Keratinocyte (primary cell): Measurements from ENCODE around the gene ZNF337. TPM values are rescaled to one million over a fixed set of nuclear protein-coding genes. Genes with fewer than 3 reads are reported as not detected.

Experiments
- DNase-seq: peaks from one replicate; pipeline ENCODE4 v3.0.0-alpha.2; 2011; ENCODE audit warnings: low read depth, missing footprints, low spot score
- FAIRE-seq: peaks from 2 replicates; lab custom pipeline; 2011; peaks lifted over from hg19 to GRCh38; lab: Jason Lieb, UNC
- H2AFZ ChIP-seq: 2 replicates; pipeline ENCODE4 v1.6.0; 2012; ENCODE audit warnings: low read length, control low read depth, inconsistent platforms; ENCODE audit not compliant: control insufficient read depth
- H3K27ac ChIP-seq: 2 replicates; pipeline ENCODE4 v1.5.1; 2011; ENCODE audit warnings: low read length; ENCODE audit not compliant: control insufficient read depth, insufficient read depth
- H3K27me3 ChIP-seq: 3 replicates; pipeline ENCODE4 v1.6.0; 2011; ENCODE audit warnings: low read length; ENCODE audit not compliant: control insufficient read depth, insufficient read depth; ENCODE audit errors: extremely low read depth
- H3K36me3 ChIP-seq, 2 experiments: 2 replicates in 1 of 2; 3 replicates in 1 of 2; pipeline ENCODE4 v1.5.1; 2011; ENCODE audit warnings: low read length in 2 of 2, mild to moderate bottlenecking in 1 of 2; ENCODE audit not compliant: control insufficient read depth in 2 of 2, insufficient read depth in 2 of 2; ENCODE audit errors: extremely low read depth in 1 of 2
- H3K4me1 ChIP-seq: 3 replicates; pipeline ENCODE4 v1.5.1; 2011; ENCODE audit warnings: low read length; ENCODE audit not compliant: control insufficient read depth, insufficient read depth; ENCODE audit errors: extremely low read depth
- H3K4me2 ChIP-seq: 3 replicates; pipeline ENCODE4 v1.6.0; 2011; ENCODE audit warnings: low read depth, low read length; ENCODE audit not compliant: control insufficient read depth, insufficient read depth; ENCODE audit errors: extremely low read depth
- H3K4me3 ChIP-seq, 3 experiments: fragments of 200-600 bp in 1 of 3; sonication (generic) in 1 of 3; 2 replicates in 2 of 3; 3 replicates in 1 of 3; pipeline ENCODE4 v1.5.1; 2011 to 2016; ENCODE audit warnings: low read length in 3 of 3, mild to moderate bottlenecking in 3 of 3, control low read depth in 2 of 3, inconsistent platforms in 1 of 3, low read depth in 1 of 3, mixed read lengths in 1 of 3, mixed run types in 1 of 3, moderate library complexity in 1 of 3; ENCODE audit not compliant: control insufficient read depth in 2 of 3, insufficient read depth in 2 of 3; ENCODE audit errors: extremely low read depth in 1 of 3
- H3K79me2 ChIP-seq: 2 replicates; pipeline ENCODE4 v1.6.0; 2012; ENCODE audit warnings: low read length; ENCODE audit not compliant: control insufficient read depth, insufficient read depth
- H3K9ac ChIP-seq: 3 replicates; pipeline ENCODE4 v1.6.0; 2011; ENCODE audit warnings: low read length; ENCODE audit not compliant: control insufficient read depth, insufficient read depth; ENCODE audit errors: extremely low read depth
- H3K9me1 ChIP-seq: 3 replicates; pipeline ENCODE4 v1.6.0; 2011; ENCODE audit warnings: low read length; ENCODE audit not compliant: control insufficient read depth, insufficient read depth; ENCODE audit errors: extremely low read depth
- H3K9me3 ChIP-seq: 2 replicates; pipeline ENCODE4 v1.5.1; 2012; ENCODE audit warnings: low read depth, low read length; ENCODE audit not compliant: control insufficient read depth
- H4K20me1 ChIP-seq: 3 replicates; pipeline ENCODE4 v1.6.0; 2011; ENCODE audit warnings: low read length; ENCODE audit not compliant: control insufficient read depth, insufficient read depth; ENCODE audit errors: extremely low read depth
- CTCF ChIP-seq, 3 experiments: IDR thresholded peaks in 1 of 3; conservative IDR thresholded peaks in 1 of 3; optimal IDR thresholded peaks in 1 of 3; 2 replicates in 2 of 3; 3 replicates in 1 of 3; pipeline versions ENCODE3 to v1.5.1; 2011; ENCODE audit warnings: low read length in 3 of 3, mild to moderate bottlenecking in 3 of 3, moderate library complexity in 2 of 3, control low read depth in 1 of 3, inconsistent platforms in 1 of 3; ENCODE audit not compliant: insufficient read depth in 2 of 3; ENCODE audit errors: extremely low read depth in 1 of 3
- EZH2 ChIP-seq: IDR thresholded peaks from one replicate; pipeline ENCODE4 v1.6.1; 2012; ENCODE audit warnings: inconsistent platforms, mild to moderate bottlenecking, low read length, moderate library complexity
- dilution Hi-C: fragments of 300-500 bp; cut with MboI; formaldehyde crosslinking; loops from one replicate; pipeline ENCODE4 v1.7.0; 2020; ENCODE audit warnings: low sequenced_read_pairs; ENCODE audit not compliant: extremely low pct_ligation_motif_present
- polyA plus RNA-seq, 5 experiments: library from polyadenylated mRNA; depleted of rRNA in 3 of 5; stranded (reverse) in 3 of 5; stranded (forward) in 1 of 5; unstranded in 1 of 5; fragments of >200 nt; gene quantifications; 1 replicate in 1 of 5; 2 replicates in 3 of 5; 3 replicates in 1 of 5; pipeline versions ENCODE4 v1.2.1 to v1.2.3, GENCODE V29; 2011 to 2012; ENCODE audit warnings: missing spikeins in 2 of 5, low read depth in 1 of 5, low replicate concordance in 1 of 5

The ZNF337 gene
- polyA plus RNA-seq, 1 donor (not counting 4 experiments of a cell fraction or from before 2014, with no cell fraction given) = 15.9 TPM

GRCh38 chr20:25669826-25670422 lies 26.7 kb downstream of the ZNF337 start:
- Histone ChIP-seq H4K20me1 (peaks cover 2% of the 10 kb centered on the region), H3K4me2 (peak overlapping the region; percentile 43), H3K9me3 (no peaks in the 10 kb centered on the region), H3K36me3 (peaks cover 3 to 12% of the 10 kb centered on the region in 2 experiments), H3K9ac (peak overlapping the region; percentile 28), H3K9me1 (no peaks in the 10 kb centered on the region), H2AFZ (no peak overlapping the region), H3K4me3 (no peak overlapping the region), H3K27ac (peak overlapping the region; percentile 49), H3K79me2 (no peaks in the 10 kb centered on the region), H3K27me3 (no peaks in the 10 kb centered on the region), H3K4me1 (peaks cover 9% of the 10 kb centered on the region)
- dilution Hi-C loops = no loop called here
- peak; percentile 60 for DNase-seq
- TF ChIP-seq CTCF (optimal IDR thresholded peaks at IDR 0.05 in 1 of 3, IDR thresholded peaks at IDR 0.05 in 1 of 3, conservative IDR thresholded peaks at IDR 0.05 in 1 of 3; ENCODE audit: extremely low read depth in 1 of 3, insufficient read depth in 2 of 3, low read length in 3 of 3) = peak in 1 of 3 experiments; percentile 2
- TF ChIP-seq EZH2 = no peak
- FAIRE-seq = peak; percentile 89

DNA sequence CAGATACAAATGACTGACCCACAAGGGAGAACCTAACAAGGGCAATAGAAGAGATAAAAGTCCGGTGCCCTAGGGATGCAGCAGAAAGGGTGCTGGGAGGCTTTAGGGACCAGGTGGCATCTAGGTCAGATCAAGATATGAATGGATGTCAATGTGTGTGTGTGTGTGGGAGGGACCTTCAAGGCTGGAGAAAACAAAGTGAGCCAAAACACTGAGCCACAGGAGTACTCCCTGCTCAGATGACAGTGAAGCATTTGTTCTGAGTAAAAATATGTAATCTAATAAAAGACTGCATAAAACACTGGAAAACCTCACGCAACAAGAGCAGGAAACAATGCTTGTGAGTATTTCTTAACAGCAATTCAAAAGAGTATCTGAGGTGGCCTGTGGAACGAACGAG lies 28.2 kb downstream of the ZNF337 start:
- peaks cover 0 to 7% of the 10 kb centered on the region in 2 experiments for H3K36me3 ChIP-seq
- TF ChIP-seq CTCF (optimal IDR thresholded peaks at IDR 0.05 in 1 of 3, IDR thresholded peaks at IDR 0.05 in 1 of 3, conservative IDR thresholded peaks at IDR 0.05 in 1 of 3; ENCODE audit: extremely low read depth in 1 of 3, insufficient read depth in 2 of 3, low read length in 3 of 3) (no peak), EZH2 (no peak)
- H3K27ac ChIP-seq = no peak overlapping the region
- H3K9me3 ChIP-seq = no peaks in the 10 kb centered on the region
- peaks cover 2% of the 10 kb centered on the region for H4K20me1 ChIP-seq
- no peaks in the 10 kb centered on the region for H3K79me2 ChIP-seq
- H3K9ac ChIP-seq = no peak overlapping the region
- no peaks in the 10 kb centered on the region for H3K9me1 ChIP-seq
- no peak overlapping the region for H2AFZ ChIP-seq
- dilution Hi-C loops = no loop called here
- DNase-seq = no peak
- FAIRE-seq = no peak
- H3K4me2 ChIP-seq = no peak overlapping the region
- H3K4me3 ChIP-seq = no peak overlapping the region
- no peaks in the 10 kb centered on the region for H3K27me3 ChIP-seq
- peaks cover 9% of the 10 kb centered on the region for H3K4me1 ChIP-seq
